ENCODE results near the gene OR1E1. TPM values are rescaled to one million over a fixed set of nuclear protein-coding genes. Genes with fewer than 3 reads are reported as not detected.

Gene OR1E1, protein sequence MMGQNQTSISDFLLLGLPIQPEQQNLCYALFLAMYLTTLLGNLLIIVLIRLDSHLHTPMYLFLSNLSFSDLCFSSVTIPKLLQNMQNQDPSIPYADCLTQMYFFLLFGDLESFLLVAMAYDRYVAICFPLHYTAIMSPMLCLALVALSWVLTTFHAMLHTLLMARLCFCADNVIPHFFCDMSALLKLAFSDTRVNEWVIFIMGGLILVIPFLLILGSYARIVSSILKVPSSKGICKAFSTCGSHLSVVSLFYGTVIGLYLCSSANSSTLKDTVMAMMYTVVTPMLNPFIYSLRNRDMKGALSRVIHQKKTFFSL
- total RNA-seq (not detected), polyA plus RNA-seq (not detected)
- long read RNA-seq, donor 1: 0 reads
- long read RNA-seq, donor 2: 0 reads
- long read RNA-seq, donor 3: 0 reads

- H3K9me3 ChIP-seq: no peaks in the 10 kb centered on the region
- H3K4me1 ChIP-seq (ENCODE audit: insufficient read depth): no peaks in the 10 kb centered on the region
- 85 to 94% (median 93%) methylated on average over 1 of the region's 1 CpG for WGBS, 3 donors
- no peak within 1 kb of the TSS for H3K27ac ChIP-seq
- no peaks in the 10 kb centered on the region for H3K36me3 ChIP-seq
- no peaks in the 10 kb centered on the region for H3K27me3 ChIP-seq
- H3K4me3 ChIP-seq: no peak within 1 kb of the TSS
- intact Hi-C loops (cut with DNase I): no loop called here
- DNase-seq: no peak
- TF ChIP-seq POLR2A (IDR thresholded peaks at IDR 0.05) (no peak), CTCF (IDR thresholded peaks at IDR 0.05) (no peak), EP300 (IDR thresholded peaks at IDR 0.05) (no peak)
Measured at GRCh38 chr17:3398310-3398709, at the start of gene OR1E1. TSS of gene OR1E1 (minus strand) at chr17:3398410. CDS start at chr17:3398410, 0 bp downstream.

- no peak for TF ChIP-seq CTCF (IDR thresholded peaks at IDR 0.05)
- no peak for TF ChIP-seq POLR2A (IDR thresholded peaks at IDR 0.05)
- TF ChIP-seq EP300 (IDR thresholded peaks at IDR 0.05): no peak
- Histone ChIP-seq H3K27ac (no peak overlapping the region), H3K36me3 (no peaks in the 10 kb centered on the region), H3K4me1 (ENCODE audit: insufficient read depth) (no peaks in the 10 kb centered on the region), H3K9me3 (no peaks in the 10 kb centered on the region), H3K27me3 (no peaks in the 10 kb centered on the region), H3K4me3 (no peak overlapping the region)
- WGBS, 3 donors: 62 to 69% (median 65%) methylated on average over 2 of the region's 2 CpGs
- intact Hi-C loops (cut with DNase I): no loop called here
- no peak for DNase-seq
Measured at GRCh38 chr17:3447625-3448024, 49.4 kb upstream of the OR1E1 start.

DNA sequence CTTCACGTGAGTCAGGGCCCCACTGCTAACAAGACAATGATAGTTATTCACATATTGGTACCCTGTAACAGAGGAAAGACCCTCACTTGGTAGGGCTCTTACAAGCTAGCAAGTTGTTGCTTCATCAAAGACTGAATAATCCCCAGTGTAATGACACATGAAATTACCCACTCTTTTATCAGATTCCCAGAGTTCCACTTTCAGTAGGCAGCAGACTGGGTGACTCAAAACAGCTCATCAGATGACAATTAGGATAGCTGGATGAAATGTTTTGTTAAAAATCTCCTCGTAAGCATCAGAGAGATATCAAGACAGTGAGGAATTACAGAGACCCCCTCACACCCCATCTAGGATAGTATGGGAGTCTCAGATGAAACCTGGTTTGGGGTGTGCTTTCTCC lies 42.2 kb upstream of the OR1E1 start:
- Histone ChIP-seq H3K36me3 (no peaks in the 10 kb centered on the region), H3K4me1 (ENCODE audit: insufficient read depth) (no peaks in the 10 kb centered on the region), H3K9me3 (no peaks in the 10 kb centered on the region), H3K27me3 (no peaks in the 10 kb centered on the region), H3K27ac (no peak overlapping the region), H3K4me3 (no peak overlapping the region)
- TF ChIP-seq POLR2A (IDR thresholded peaks at IDR 0.05) (no peak), CTCF (IDR thresholded peaks at IDR 0.05) (no peak), EP300 (IDR thresholded peaks at IDR 0.05) (no peak)
- DNase-seq: no peak
- intact Hi-C loops (cut with DNase I): no loop called here
- 55 to 62% (median 61%) methylated on average over 2 of the region's 2 CpGs for WGBS, 3 donors

DNA sequence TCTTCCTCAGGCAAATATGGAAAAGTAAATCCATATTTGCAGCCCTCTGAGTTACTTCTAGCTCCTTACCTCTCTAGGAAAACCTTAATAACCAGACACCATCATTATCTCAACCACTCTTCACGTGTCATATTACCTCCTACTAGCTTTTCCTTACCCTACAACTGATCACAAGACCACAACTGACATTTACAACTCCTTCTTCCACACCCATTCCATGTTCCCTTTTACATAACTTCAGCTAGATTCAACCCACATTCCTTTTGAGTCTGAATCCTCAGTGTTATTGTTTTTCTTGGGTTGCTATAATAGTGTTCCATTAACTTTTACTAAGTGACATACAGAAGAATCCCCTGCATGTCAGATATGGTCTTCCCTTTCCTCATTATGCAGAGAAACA lies 40.2 kb upstream of the OR1E1 start:
- no peaks in the 10 kb centered on the region for H3K9me3 ChIP-seq
- DNase-seq: no peak
- H3K4me3 ChIP-seq: no peak overlapping the region
- intact Hi-C loops (cut with DNase I): no loop called here
- WGBS, 3 donors: 47 to 65% (median 57%) methylated on average over 1 of the region's 1 CpG
- no peaks in the 10 kb centered on the region for H3K36me3 ChIP-seq
- H3K27me3 ChIP-seq: no peaks in the 10 kb centered on the region
- no peaks in the 10 kb centered on the region for H3K4me1 ChIP-seq (ENCODE audit: insufficient read depth)
- no peak overlapping the region for H3K27ac ChIP-seq
- no peak for TF ChIP-seq EP300 (IDR thresholded peaks at IDR 0.05)
- no peak for TF ChIP-seq CTCF (IDR thresholded peaks at IDR 0.05)
- no peak for TF ChIP-seq POLR2A (IDR thresholded peaks at IDR 0.05)
